Breast epithelium (tissue), 3 donors: ENCODE results near the gene SIRPD.

ENCODE experiments used
- POLR2A ChIP-seq: fragments of 450-650 bp; IDR thresholded peaks from one replicate; pipeline ENCODE4 v1.6.1; 2016; ENCODE audit warnings: antibody characterized with exemption, mild to moderate bottlenecking, moderate library complexity
- POLR2AphosphoS5 ChIP-seq, 3 donors: sonication (generic); formaldehyde crosslinking; IDR thresholded peaks; one replicate each; pipeline ENCODE4 v1.6.1; 2017; ENCODE audit warnings: antibody characterized with exemption in 3 of 3
- TF ChIP-seq, protein P1 (sequence below), 3 donors: fragments of 450-650 bp; IDR thresholded peaks; one replicate each; pipeline ENCODE4 v1.5.1; 2016 to 2017; ENCODE audit warnings: antibody characterized with exemption in 3 of 3, mild to moderate bottlenecking in 3 of 3, moderate library complexity in 3 of 3

DNA sequence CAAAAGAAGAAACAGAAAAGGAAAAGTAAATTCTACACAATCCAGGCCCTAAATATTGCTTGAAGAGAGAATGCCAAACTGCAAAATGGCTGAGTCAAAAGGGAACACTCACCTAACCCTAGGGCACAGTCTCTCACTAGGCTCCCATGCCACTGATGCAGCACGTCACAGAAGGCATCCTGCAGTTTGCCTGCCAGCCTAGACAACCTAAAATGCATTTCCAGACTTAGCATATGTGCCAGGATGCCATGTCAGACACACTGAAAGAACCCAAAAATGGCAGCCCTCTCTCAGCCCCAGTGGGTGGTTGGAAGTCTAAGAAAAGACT is 10.6 kb upstream of the SIRPD start:
- TF ChIP-seq POLR2AphosphoS5 (IDR thresholded peaks at IDR 0.05) (no peak), POLR2A (no peak)
- TF ChIP-seq, protein P1, sequence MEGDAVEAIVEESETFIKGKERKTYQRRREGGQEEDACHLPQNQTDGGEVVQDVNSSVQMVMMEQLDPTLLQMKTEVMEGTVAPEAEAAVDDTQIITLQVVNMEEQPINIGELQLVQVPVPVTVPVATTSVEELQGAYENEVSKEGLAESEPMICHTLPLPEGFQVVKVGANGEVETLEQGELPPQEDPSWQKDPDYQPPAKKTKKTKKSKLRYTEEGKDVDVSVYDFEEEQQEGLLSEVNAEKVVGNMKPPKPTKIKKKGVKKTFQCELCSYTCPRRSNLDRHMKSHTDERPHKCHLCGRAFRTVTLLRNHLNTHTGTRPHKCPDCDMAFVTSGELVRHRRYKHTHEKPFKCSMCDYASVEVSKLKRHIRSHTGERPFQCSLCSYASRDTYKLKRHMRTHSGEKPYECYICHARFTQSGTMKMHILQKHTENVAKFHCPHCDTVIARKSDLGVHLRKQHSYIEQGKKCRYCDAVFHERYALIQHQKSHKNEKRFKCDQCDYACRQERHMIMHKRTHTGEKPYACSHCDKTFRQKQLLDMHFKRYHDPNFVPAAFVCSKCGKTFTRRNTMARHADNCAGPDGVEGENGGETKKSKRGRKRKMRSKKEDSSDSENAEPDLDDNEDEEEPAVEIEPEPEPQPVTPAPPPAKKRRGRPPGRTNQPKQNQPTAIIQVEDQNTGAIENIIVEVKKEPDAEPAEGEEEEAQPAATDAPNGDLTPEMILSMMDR (IDR thresholded peaks at IDR 0.05) = no peak
